A673 (cell line): Measurements from ENCODE around the gene ZBED1.
"Not testable (repeated sequence)": the region's sequence is repeated elsewhere in the genome, so short reads cannot be mapped to it uniquely, and the experiment has no call there.

Source experiments
- EZH2 ChIP-seq: fragments of 200-600 bp; sonication (generic); IDR thresholded peaks from 2 replicates; pipeline ENCODE4 v1.6.1; 2017; ENCODE audit warnings: borderline replicate concordance, low read depth, mild to moderate bottlenecking, mixed read lengths, antibody characterized with exemption, low read length; ENCODE audit not compliant: poor library complexity, severe bottlenecking
- TF ChIP-seq, protein P1 (sequence below): fragments of 300-800, 200-600 bp; sonication (generic); conservative IDR thresholded peaks from 2 replicates; pipeline ENCODE4 v1.5.1; 2017; ENCODE audit warnings: low read depth, mild to moderate bottlenecking, antibody characterized with exemption, low read length, moderate library complexity, mixed read lengths

DNA sequence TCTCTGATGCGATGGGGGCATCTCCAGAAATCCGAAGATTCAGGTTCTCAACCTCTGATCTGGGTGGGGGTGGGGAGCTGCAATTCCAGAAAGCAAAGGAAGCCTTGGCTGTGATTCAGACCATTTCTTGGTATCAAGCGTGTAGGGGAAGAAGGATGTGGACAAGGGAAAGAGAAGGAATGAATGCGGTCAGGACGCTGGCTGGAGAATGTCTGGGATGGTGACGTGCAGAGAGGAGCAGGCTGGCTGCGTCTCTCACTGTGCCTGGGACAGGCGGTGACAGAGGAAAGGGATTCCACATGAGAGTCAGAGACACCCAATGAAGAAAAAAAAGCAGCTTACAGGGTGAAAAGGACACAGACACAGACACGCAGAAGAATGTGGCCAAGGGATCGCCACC lies 37.3 kb downstream of the ZBED1 start:
- TF ChIP-seq, protein P1, sequence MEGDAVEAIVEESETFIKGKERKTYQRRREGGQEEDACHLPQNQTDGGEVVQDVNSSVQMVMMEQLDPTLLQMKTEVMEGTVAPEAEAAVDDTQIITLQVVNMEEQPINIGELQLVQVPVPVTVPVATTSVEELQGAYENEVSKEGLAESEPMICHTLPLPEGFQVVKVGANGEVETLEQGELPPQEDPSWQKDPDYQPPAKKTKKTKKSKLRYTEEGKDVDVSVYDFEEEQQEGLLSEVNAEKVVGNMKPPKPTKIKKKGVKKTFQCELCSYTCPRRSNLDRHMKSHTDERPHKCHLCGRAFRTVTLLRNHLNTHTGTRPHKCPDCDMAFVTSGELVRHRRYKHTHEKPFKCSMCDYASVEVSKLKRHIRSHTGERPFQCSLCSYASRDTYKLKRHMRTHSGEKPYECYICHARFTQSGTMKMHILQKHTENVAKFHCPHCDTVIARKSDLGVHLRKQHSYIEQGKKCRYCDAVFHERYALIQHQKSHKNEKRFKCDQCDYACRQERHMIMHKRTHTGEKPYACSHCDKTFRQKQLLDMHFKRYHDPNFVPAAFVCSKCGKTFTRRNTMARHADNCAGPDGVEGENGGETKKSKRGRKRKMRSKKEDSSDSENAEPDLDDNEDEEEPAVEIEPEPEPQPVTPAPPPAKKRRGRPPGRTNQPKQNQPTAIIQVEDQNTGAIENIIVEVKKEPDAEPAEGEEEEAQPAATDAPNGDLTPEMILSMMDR = not testable (repeated sequence)
- not testable (repeated sequence) for TF ChIP-seq EZH2
